CD14-positive monocyte (primary cell): ENCODE measurements around the gene KLF6. TPM values are rescaled to one million over a fixed set of nuclear protein-coding genes. Genes with fewer than 3 reads are reported as not detected.

Source experiments
- DNase-seq, 3 donors: peaks; one replicate each; pipeline ENCODE4 v3.0.0-alpha.2; 2011 to 2022
- H2AFZ ChIP-seq: 2 replicates; pipeline ENCODE4 v1.6.0; 2012; ENCODE audit warnings: mild to moderate bottlenecking, low read depth, low read length, inconsistent platforms; ENCODE audit not compliant: insufficient read depth, poor library complexity, severe bottlenecking
- H3K27ac ChIP-seq, 2 donors: 1 replicate in 1 of 2; 2 replicates in 1 of 2; pipeline ENCODE4 v1.5.1; 2012 to 2013; ENCODE audit warnings: low read length in 2 of 2, control low read depth in 1 of 2, inconsistent platforms in 1 of 2, low read depth in 1 of 2, mild to moderate bottlenecking in 1 of 2
- H3K27me3 ChIP-seq, 2 donors: one replicate each; pipeline versions ENCODE4 v1.6.0 to v1.6.1; 2011 to 2013; ENCODE audit warnings: low read length in 2 of 2; ENCODE audit not compliant: control insufficient read depth in 2 of 2, insufficient read depth in 2 of 2
- H3K36me3 ChIP-seq, 2 donors: replicated peaks in 1 of 2; 1 replicate in 1 of 2; 2 replicates in 1 of 2; pipeline versions ENCODE4 v1.5.1 to v1.6.1; 2012 to 2013; ENCODE audit warnings: low read length in 2 of 2, control low read depth in 1 of 2, inconsistent platforms in 1 of 2, mild to moderate bottlenecking in 1 of 2; ENCODE audit not compliant: insufficient read depth in 2 of 2, control insufficient read depth in 1 of 2
- H3K4me1 ChIP-seq, 2 donors: 1 replicate in 1 of 2; 2 replicates in 1 of 2; pipeline versions ENCODE4 v1.5.1 to v1.6.1; 2012 to 2013; ENCODE audit warnings: low read length in 2 of 2, control low read depth in 1 of 2, inconsistent platforms in 1 of 2, mild to moderate bottlenecking in 1 of 2, moderate library complexity in 1 of 2; ENCODE audit not compliant: insufficient read depth in 2 of 2, control insufficient read depth in 1 of 2
- H3K4me2 ChIP-seq: replicated peaks from 2 replicates; pipeline ENCODE3; 2012; ENCODE audit warnings: low read length, moderate library complexity, mild to moderate bottlenecking; ENCODE audit not compliant: poor library complexity, severe bottlenecking; ENCODE audit errors: extremely low read depth
- H3K4me3 ChIP-seq, 3 experiments: fragments of 200-600 bp in 1 of 3; sonication (generic) in 1 of 3; replicated peaks in 1 of 3; 1 replicate in 2 of 3; 2 replicates in 1 of 3; pipeline ENCODE4 v1.5.1; 2011 to 2013; ENCODE audit warnings: low read length in 3 of 3, mild to moderate bottlenecking in 3 of 3, control low read depth in 2 of 3, low read depth in 2 of 3, inconsistent platforms in 1 of 3, moderate library complexity in 1 of 3
- H3K79me2 ChIP-seq: 2 replicates; pipeline ENCODE4 v1.6.0; 2012; ENCODE audit warnings: mild to moderate bottlenecking, control low read depth, inconsistent platforms, low read length, moderate library complexity; ENCODE audit not compliant: insufficient read depth
- H3K9ac ChIP-seq: 2 replicates; pipeline ENCODE4 v1.6.0; 2017; ENCODE audit warnings: low read length, mild to moderate bottlenecking; ENCODE audit not compliant: insufficient read depth, poor library complexity, severe bottlenecking
- H3K9me3 ChIP-seq, 2 donors: replicated peaks in 1 of 2; 1 replicate in 1 of 2; 2 replicates in 1 of 2; pipeline versions ENCODE4 v1.5.1 to v1.6.1; 2012 to 2013; ENCODE audit warnings: low read length in 2 of 2, control low read depth in 1 of 2; ENCODE audit not compliant: control insufficient read depth in 1 of 2, insufficient read depth in 1 of 2
- H4K20me1 ChIP-seq: 2 replicates; pipeline ENCODE4 v1.6.0; 2012; ENCODE audit warnings: mild to moderate bottlenecking, low read length, control low read depth, moderate library complexity; ENCODE audit not compliant: insufficient read depth
- H3K27ac Mint-ChIP-seq, 7 donors: one replicate each; pipeline ENCODE4 v1.8.0; 2020; ENCODE audit warnings: mild to moderate bottlenecking in 7 of 7, mixed read lengths in 7 of 7, moderate library complexity in 6 of 7, inconsistent platforms in 2 of 7
- H3K27me3 Mint-ChIP-seq, 3 donors: one replicate each; pipeline ENCODE4 v1.8.0; 2021 to 2022; ENCODE audit warnings: low read depth in 3 of 3, mild to moderate bottlenecking in 3 of 3, mixed read lengths in 3 of 3, moderate library complexity in 3 of 3, inconsistent platforms in 1 of 3
- H3K36me3 Mint-ChIP-seq, 2 donors: one replicate each; pipeline ENCODE4 v1.8.0; 2020; ENCODE audit warnings: mixed read lengths in 2 of 2, inconsistent platforms in 1 of 2, mild to moderate bottlenecking in 1 of 2
- H3K4me1 Mint-ChIP-seq: one replicate; pipeline ENCODE4 v1.8.0; 2020; ENCODE audit warnings: mild to moderate bottlenecking, mixed read lengths
- H3K4me3 Mint-ChIP-seq, 2 donors: one replicate each; pipeline ENCODE4 v1.8.0; 2020; ENCODE audit warnings: mild to moderate bottlenecking in 2 of 2, mixed read lengths in 2 of 2, moderate library complexity in 1 of 2
- H3K9me3 Mint-ChIP-seq, 7 donors: one replicate each; pipeline ENCODE4 v1.8.0; 2020 to 2022; ENCODE audit warnings: mixed read lengths in 7 of 7, mild to moderate bottlenecking in 6 of 7, moderate library complexity in 6 of 7, inconsistent platforms in 2 of 7
- CTCF ChIP-seq: fragments of 200-600 bp; IDR thresholded peaks from one replicate; pipeline ENCODE4 v1.8.0; 2022; ENCODE audit warnings: antibody characterized with exemption, mild to moderate bottlenecking
- WGBS: methylation state at CpG from one replicate; pipeline ENCODE4 v1.1.5; 2013; ENCODE audit warnings: missing lambda C conversion rate; ENCODE audit not compliant: insufficient coverage; 5-methylcytosine and 5-hydroxymethylcytosine counted together
- intact Hi-C, 2 donors: fragments of 100-400 bp; cut with micrococcal nuclease; formaldehyde crosslinking; loops; one replicate each; pipeline versions ENCODE4 v1.15.0 to v1.15.1; 2023
- polyA plus RNA-seq, 3 donors: library from polyadenylated mRNA; depleted of rRNA in 1 of 3; unstranded in 2 of 3; stranded (reverse) in 1 of 3; fragments of 300-500 nt in 2 of 3; fragments of >200 nt in 1 of 3; fragmentation: Illumina TruSeq in 2 of 3; gene quantifications; 1 replicate in 2 of 3; 2 replicates in 1 of 3; pipeline ENCODE4 v1.2.3, GENCODE V29; 2012 to 2021

KLF6 gene
- polyA plus RNA-seq, 3 donors = 436 to 510 (median 499) TPM

GRCh38 chr10:3776796-3777571 lies 8.0 kb downstream of the KLF6 start:
- H4K20me1 ChIP-seq = peaks cover 75% of the 10 kb centered on the region
- peaks cover 65 to 69% of the 10 kb centered on the region in 2 donors for H3K4me1 ChIP-seq
- peak overlapping the region in 1 of 3 experiments; percentile 35 for H3K4me3 ChIP-seq
- no peak overlapping the region for H3K9ac ChIP-seq
- intact Hi-C loops = loop anchor here in 1 of 2 donors (5.0 kb wide), 2 partner anchors 55 to 310 kb away; no protein-coding TSS in a partner anchor
- DNase-seq = peak; percentile 71 to 84 (median 82)
- H3K4me3 Mint-ChIP-seq = peak overlapping the region; percentile 21 to 37
- 60% methylated on average over 2 of the region's 13 CpGs for WGBS
- no peak overlapping the region for H2AFZ ChIP-seq
- peaks cover 0 to 3% (median 1%) of the 10 kb centered on the region in 3 donors for H3K27me3 Mint-ChIP-seq
- peak overlapping the region; percentile 59 to 85 for H3K27ac ChIP-seq
- peaks cover 0 to 1% (median 0%) of the 10 kb centered on the region in 7 donors for H3K9me3 Mint-ChIP-seq
- H3K27me3 ChIP-seq = no peaks in the 10 kb centered on the region
- H3K27ac Mint-ChIP-seq = peak overlapping the region; percentile 89 to 99 (median 92)
- peaks cover 67% of the 10 kb centered on the region for H3K4me1 Mint-ChIP-seq
- peak overlapping the region; percentile 48 for H3K4me2 ChIP-seq
- peaks cover 58% of the 10 kb centered on the region for H3K79me2 ChIP-seq
- peaks cover 74 to 82% of the 10 kb centered on the region in 2 donors for H3K36me3 Mint-ChIP-seq
- no peaks in the 10 kb centered on the region for H3K9me3 ChIP-seq
- TF ChIP-seq CTCF = no peak
- peaks cover 68 to 81% of the 10 kb centered on the region in 2 donors for H3K36me3 ChIP-seq

- WGBS = 19% methylated on average over 3 of the region's 8 CpGs
- TF ChIP-seq CTCF = no peak
- peak overlapping the region; percentile 87 to 99 (median 92) for H3K27ac Mint-ChIP-seq
- H3K27me3 ChIP-seq = no peaks in the 10 kb centered on the region
- peak; percentile 65 to 87 (median 77) for DNase-seq
- peaks cover 57% of the 10 kb centered on the region for H3K4me1 Mint-ChIP-seq
- H3K4me2 ChIP-seq = peak overlapping the region; percentile 48
- peak overlapping the region; percentile 42 for H3K9ac ChIP-seq
- no peak overlapping the region for H3K4me3 Mint-ChIP-seq
- H3K27me3 Mint-ChIP-seq = peaks cover 0 to 1% (median 0%) of the 10 kb centered on the region in 3 donors
- no peak overlapping the region for H2AFZ ChIP-seq
- intact Hi-C loops = loop anchor here in 1 of 2 donors (2.0 to 5.0 kb wide), 3 partner anchors 15 to 309 kb away; no protein-coding TSS in a partner anchor
- H3K9me3 ChIP-seq = no peaks in the 10 kb centered on the region
- H3K9me3 Mint-ChIP-seq = peaks cover 0 to 1% (median 0%) of the 10 kb centered on the region in 7 donors
- peaks cover 47% of the 10 kb centered on the region for H3K79me2 ChIP-seq
- H3K27ac ChIP-seq = peak overlapping the region; percentile 68 to 85
- H4K20me1 ChIP-seq = peaks cover 64% of the 10 kb centered on the region
- peaks cover 58 to 70% of the 10 kb centered on the region in 2 donors for H3K36me3 ChIP-seq
- peaks cover 56 to 59% of the 10 kb centered on the region in 2 donors for H3K4me1 ChIP-seq
- H3K4me3 ChIP-seq = peak overlapping the region in 1 of 3 experiments; percentile 35
- peaks cover 63 to 72% of the 10 kb centered on the region in 2 donors for H3K36me3 Mint-ChIP-seq
These were observed 9.1 kb downstream of the KLF6 start for GRCh38 chr10:3775696-3776551.
